Activated CD4-positive, alpha-beta T cell treated with anti-CD3 and anti-CD28 coated beads, Interleukin-2, amount 50 U/mL, for 16 hours (primary cell): ENCODE measurements around the gene COL11A1.
A peak's percentile ranks its signal among the peaks of the same experiment; 100 is the strongest.
"Not testable (repeated sequence)": the region's sequence is repeated elsewhere in the genome, so short reads cannot be mapped to it uniquely, and the experiment has no call there.

ENCODE experiments used
- DNase-seq: peaks from one replicate; pipeline ENCODE4 v3.0.0-alpha.2; 2020

Gene COL11A1

GRCh38 chr1:103108376-103109150, at the start of gene COL11A1:
COL11A1 (minus strand) TSS chr1:103108522; CDS start chr1:103108178, 344 bp downstream.
- no peak for DNase-seq

DNA sequence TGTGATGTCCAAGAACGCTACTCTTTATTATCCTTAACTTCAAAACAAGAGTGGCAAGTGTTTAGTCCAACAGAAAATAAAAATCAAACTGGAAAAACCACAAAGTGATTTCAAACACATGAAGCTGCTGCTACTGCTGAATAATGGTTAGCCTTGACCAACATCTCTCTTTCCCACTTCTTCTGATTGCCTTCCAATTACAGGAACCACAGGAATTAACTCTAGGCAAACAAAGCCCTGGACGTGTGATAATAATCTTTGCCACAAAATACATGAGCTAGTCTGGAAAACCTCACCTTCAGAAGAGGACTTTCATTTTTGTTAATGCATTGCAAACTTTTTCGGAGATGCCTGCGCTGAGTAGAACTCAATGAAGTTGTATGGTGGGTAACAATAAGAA, 48.6 kb upstream of the COL11A1 start:
- DNase-seq: no peak

GRCh38 chr1:103146166-103146565, 37.8 kb upstream of the COL11A1 start:
- DNase-seq: no peak

DNA sequence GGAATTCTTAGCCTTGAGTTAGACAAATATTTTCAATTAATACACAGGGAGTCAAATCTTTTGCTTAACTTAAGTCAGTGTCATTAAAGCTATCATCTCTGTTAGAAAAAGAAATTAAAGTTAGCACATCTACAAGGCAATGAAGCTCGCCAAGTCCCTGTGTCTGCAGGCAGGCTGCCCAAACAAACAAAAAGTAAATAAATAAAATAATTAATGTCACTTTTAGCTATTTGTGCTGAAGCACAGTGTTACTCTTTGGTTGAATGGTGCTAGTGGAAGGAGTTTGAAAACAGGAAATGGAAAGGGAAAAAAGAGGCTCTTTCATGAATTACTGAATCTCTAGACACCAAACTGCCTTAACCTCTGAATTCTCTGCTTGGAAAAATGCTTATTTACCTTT, 37.1 kb upstream of the COL11A1 start:
- no peak for DNase-seq

DNA sequence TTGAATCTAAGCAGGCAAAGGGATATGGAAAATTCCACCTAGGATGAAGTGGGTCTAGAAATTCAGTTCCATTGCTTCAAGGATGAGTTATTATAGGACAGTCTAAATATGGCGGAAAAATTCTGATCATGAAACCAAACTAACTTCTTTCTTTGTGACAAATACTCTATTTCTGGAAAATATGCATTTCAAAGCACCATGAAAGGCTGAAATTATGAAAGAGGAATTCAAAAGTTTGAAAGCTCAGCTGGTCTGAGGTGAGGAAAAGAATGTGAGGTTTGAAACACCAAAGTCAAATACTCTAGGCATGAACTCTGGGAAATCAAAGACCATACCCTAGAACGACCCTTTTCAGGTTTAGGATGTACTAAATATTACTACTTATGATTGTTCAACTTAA, 36.4 kb upstream of the COL11A1 start:
- no peak for DNase-seq

DNA sequence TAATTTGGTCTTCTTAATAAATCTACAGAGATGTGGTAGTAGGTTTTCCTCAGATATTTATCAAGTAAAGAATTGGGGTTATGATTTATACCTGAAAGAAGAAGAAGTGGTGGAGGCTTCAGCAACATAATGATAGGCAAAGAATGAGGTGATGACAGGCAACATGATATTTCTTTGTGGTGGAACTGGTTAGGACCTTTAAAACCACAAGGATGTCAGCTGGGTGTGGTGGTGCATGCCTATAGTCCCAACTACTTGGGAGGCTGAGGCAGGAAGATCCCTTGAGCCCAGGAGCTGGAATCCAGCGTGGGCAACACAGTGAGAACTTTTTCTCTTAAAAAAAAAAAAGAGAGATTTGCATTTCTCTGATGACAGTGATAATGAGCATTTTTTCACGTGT, 34.1 kb upstream of the COL11A1 start:
- DNase-seq: no peak

GRCh38 chr1:103129796-103130195, 21.5 kb upstream of the COL11A1 start:
- DNase-seq: no peak

DNA sequence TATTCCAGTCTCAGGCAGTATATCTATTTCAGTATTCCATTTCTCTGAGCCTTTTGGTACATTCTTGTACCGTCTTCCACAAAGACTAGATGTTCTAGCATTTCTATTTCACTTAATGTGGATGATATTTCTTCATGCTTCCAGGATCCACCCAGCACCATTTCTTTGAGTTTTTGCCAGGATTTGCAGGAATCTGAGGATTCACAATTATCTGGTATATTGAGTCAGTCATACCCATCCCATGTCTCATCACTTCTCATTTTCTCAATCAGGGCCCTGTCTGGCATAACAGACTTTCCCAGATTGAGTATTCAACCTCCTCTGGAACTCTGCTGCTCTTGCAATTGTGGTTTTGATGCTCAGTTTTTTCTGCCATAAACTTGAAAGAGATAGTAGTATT, 20.9 kb upstream of the COL11A1 start:
- DNase-seq: no peak

DNA sequence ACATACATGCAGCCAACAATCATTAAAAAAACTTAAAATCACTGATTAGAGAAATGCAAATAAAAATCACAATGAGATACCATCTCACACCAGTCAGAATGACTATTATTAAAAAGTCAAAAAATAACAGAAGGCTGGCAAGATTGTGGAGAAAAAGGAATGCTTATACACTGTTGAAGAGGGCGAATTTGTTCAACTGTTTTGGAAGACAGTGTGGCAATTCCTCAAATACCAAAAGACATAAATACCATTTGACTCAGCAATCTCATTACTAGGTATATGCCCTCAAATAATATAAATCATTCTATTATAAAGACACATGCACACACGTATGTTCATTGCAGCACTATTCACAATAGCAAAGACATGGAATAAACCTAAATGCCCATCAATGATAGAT, 19.9 kb upstream of the COL11A1 start:
- DNase-seq: not testable (repeated sequence)

DNA sequence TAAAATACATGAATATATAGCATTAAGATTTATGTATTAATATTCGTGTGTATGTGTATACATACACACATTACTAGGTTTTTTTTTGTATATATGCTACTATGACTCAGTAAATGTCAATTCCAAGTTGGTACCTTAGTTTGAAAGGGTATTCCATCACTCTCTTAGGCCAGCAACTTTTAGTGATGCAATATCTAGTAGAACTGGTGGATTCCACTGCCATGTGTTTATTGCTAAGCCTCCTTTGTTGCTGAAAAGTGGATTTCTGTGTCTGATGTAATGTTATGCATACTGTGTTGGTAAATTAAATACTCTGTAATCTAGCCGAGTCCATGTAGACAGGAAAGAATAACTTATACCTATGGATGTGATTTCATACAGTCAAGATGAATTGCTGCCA, 16.9 kb upstream of the COL11A1 start:
- no peak for DNase-seq

- no peak for DNase-seq
Observed at GRCh38 chr1:103122983-103123720, 14.8 kb upstream of the COL11A1 start.

GRCh38 chr1:103120981-103121380, 12.7 kb upstream of the COL11A1 start:
- no peak for DNase-seq

GRCh38 chr1:103112546-103112945, 4.2 kb upstream of the COL11A1 start:
- no peak for DNase-seq

DNA sequence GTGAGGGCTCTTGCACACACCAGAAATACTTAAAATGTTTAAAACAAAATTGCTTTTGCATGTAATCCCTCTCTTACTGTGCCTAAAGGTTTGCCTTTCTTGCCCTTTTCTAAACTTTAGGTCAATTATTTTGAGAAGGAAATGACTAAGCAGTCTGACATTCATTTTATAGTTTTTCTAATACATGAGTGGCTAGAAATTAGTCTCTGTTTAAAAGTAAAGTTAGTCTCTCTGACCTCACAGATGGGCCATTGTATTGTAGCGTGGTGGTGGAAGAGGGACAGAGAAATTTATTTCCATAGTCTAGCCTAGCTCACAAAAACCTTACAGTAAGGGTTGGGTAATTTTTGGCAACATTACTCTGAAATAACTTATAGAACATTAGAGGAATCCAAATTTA, 3.6 kb upstream of the COL11A1 start:
- no peak for DNase-seq

DNA sequence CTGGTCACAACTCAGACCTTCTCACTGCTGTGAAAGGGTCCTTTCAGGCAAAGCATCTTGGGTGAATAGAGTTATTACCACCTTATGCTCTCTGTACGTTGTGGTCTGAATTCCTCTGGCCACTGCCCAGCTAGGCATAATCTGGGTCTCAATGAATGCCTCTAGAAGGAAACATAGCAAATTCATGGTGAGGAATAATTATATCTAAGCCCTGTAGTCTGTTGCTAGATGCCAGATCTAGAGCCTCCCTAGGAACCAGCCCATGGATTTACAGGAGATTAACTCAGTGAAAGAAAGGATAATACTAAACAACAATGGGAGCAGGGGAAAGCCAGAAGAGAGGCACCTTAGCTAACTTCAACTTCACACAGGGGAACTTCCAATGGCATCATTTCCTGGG, 2.4 kb upstream of the COL11A1 start:
- no peak for DNase-seq

- no peak for DNase-seq
Observed at GRCh38 chr1:103109311-103109920, 1.1 kb upstream of the COL11A1 start.

- no peak for DNase-seq
Observed at GRCh38 chr1:103107741-103108375, 464 bp downstream of the COL11A1 start.

DNA sequence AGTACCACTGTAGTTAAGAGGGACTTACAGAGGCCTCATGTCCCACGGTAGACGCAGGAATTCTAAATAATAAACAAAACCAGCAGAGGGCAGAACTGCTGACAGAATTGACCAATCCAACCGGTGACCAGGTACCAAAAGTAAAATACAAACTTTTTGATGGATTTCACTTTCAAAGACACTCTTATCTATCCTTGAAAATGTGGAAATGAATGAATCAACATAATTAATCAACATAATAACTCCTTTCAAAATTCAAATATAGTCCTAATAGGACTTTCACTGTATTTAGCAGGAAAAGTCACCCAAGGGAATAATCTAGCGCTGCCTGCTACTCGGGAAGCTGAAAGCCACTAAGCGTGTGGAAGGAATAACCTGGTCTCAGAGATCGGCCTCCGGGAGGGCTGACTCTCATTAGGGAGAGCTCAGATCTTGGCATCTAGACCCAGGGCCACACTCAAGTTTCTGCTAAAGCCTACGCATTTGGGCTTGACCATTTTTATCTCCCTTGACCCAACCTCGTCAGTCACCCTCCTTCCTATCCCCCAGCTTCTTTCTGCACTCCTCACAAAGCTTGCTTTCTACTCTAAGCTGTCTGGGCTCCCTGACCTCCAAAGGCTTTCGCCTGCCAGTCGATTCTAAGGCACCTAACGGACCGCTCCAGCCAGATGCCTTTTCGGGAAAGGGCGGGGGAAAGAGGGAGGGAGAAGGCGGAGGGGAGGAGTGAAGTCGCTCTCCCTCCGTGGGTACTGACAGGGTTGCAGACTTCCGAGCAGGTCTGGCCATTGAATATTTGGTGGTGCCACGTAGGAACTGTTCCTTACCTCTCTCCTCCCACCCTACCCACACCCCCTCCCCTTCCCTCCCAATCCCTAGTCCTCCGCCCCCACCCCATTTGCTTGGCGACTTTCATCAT, 1.6 kb downstream of the COL11A1 start:
- peak; percentile 20 for DNase-seq

DNA sequence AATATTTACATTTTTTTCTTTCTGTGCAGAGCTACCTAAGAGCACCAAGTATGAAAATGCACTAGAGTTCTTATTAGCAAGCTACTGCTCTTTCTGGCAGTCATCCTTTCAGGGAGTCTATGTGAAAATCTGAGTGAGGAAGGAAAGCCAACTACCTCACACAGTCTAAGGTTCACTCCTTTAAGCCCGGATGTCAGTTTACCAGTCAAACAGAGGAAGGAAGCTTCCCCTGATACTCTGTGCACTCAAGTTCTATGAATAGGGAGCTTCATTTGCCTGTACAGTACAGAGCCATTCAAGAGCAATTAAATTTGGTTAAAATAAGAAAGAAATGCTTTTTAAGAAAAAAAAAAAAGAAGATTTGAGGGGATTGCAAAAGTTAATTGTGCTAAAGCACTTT, 6.9 kb downstream of the COL11A1 start:
- DNase-seq: no peak

GRCh38 chr1:103089221-103089620, 19.1 kb downstream of the COL11A1 start:
- no peak for DNase-seq

GRCh38 chr1:103087256-103087655, 21.1 kb downstream of the COL11A1 start:
- no peak for DNase-seq

DNA sequence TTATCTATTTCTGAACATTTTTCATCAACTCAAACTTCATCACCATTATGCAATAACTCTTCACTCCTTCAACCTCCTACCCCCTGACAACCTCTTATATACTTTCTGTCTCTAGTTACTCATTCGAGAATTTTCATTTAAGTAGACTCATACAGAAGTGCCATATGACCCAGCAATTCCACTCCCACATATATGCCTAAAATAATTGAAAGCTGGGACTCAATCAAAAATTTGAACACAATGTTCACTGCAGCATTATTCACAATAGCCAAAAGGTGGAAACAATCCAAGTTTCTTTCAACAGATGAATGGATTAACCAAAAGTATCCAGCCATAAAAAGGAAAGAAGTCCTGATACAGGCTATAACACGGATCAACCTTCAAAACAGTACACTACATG, 24.1 kb downstream of the COL11A1 start:
- DNase-seq: no peak
